Measurements from ENCODE around the gene CMPK2. TPM values are rescaled to one million over a fixed set of nuclear protein-coding genes. Genes with fewer than 3 reads are reported as not detected.
A peak's percentile ranks its signal among the peaks of the same experiment; 100 is the strongest.

The CMPK2 gene
- total and polyA plus RNA-seq, 9 of the 15 experiments (the other 6 are each of a cell fraction or from before 2014, with no cell fraction given) = 2.6 to 10.5 (median 5.0) TPM

GRCh38 chr2:6896930-6897759 is 31.4 kb upstream of the CMPK2 start:
- ChIA-PET POLR2A (interaction anchor here (0.7 to 1.5 kb wide), 9 partner anchors 8 to 24 kb away, joined by 3 to 7 read pairs (median 3); no protein-coding TSS in a partner anchor), CTCF (ENCODE audit: low intra/inter-chr PET ratio) (interaction anchor here (3.2 kb wide), 1 partner anchor 147 kb away, joined by 15 read pairs; no protein-coding TSS in a partner anchor)
- no TSS peak for BruUV-seq (replicated peaks)
- DNase-seq (ENCODE audit: extremely low read depth in 1 of 4, low spot score in 3 of 4) (peak in 3 of 4 experiments; percentile 36 to 67 (median 39)), ATAC-seq (peak; percentile 63), FAIRE-seq (peak; percentile 72)
- H3K79me2 ChIP-seq (ENCODE audit: control insufficient read depth, insufficient read depth, low read length) = no peaks in the 10 kb centered on the region
- no peak overlapping the region for H2AFZ ChIP-seq (ENCODE audit: low read depth, low read length)
- in situ Hi-C loops (cut with MboI) (no loop called here), intact Hi-C loops (cut with micrococcal nuclease) (loop anchor here (1.0 to 5.0 kb wide), 7 partner anchors 20 to 185 kb away; partner anchors contain the start of gene RNF144A)
- peaks cover 4 to 13% of the 10 kb centered on the region in 2 experiments; a peak in 4 of 5 replicates for H3K4me1 ChIP-seq (replicated peaks in 1 of 2; ENCODE audit: control insufficient read depth in 2 of 2, insufficient read depth in 2 of 2, low read length in 2 of 2)
- no peak overlapping the region for H3K27ac ChIP-seq (ENCODE audit: extremely low read depth, low read depth, low read length)
- no peak overlapping the region for H3K4me3 ChIP-seq
- H3K9ac ChIP-seq (ENCODE audit: insufficient read depth in 1 of 2, low read depth in 2 of 2, low read length in 2 of 2) = no peak overlapping the region
- no peaks in the 10 kb centered on the region for H3K9me1 ChIP-seq (ENCODE audit: control insufficient read depth, insufficient read depth, low read length)
- 76% methylated on average over 5 of the region's 5 CpGs for WGBS (ENCODE audit: insufficient coverage, low coverage, missing lambda C conversion rate)
- no peaks in the 10 kb centered on the region for H3K9me3 ChIP-seq (replicated peaks; ENCODE audit: control insufficient read depth, insufficient read depth, low read depth, low read length)
- no peaks in the 10 kb centered on the region for H4K20me1 ChIP-seq (replicated peaks; ENCODE audit: control insufficient read depth, insufficient read depth, low read length)
- H3K4me2 ChIP-seq (ENCODE audit: insufficient read depth, low read length) = no peak overlapping the region
- H3K27me3 ChIP-seq (ENCODE audit: control insufficient read depth in 2 of 2, insufficient read depth in 2 of 2, low read length in 2 of 2) = no peaks in the 10 kb centered on the region
- H3K36me3 ChIP-seq (ENCODE audit: control insufficient read depth, insufficient read depth, low read length) = no peaks in the 10 kb centered on the region
- peak; percentile 4 for TF ChIP-seq EHMT2 (IDR thresholded peaks at IDR 0.05)
- TF ChIP-seq CTCF (IDR thresholded peaks at IDR 0.05 in 2 of 3, conservative IDR thresholded peaks at IDR 0.05 in 1 of 3; ENCODE audit: insufficient read depth in 2 of 3, low read depth in 1 of 3, low read length in 3 of 3) = peak; percentile 48 to 87 (median 64); a peak in 5 of 6 replicates
- TF ChIP-seq RAD21 (CRISPR knock-in tag; conservative IDR thresholded peaks at IDR 0.05 in 1 of 2, IDR thresholded peaks at IDR 0.05 in 1 of 2) = peak; percentile 84 to 90
- TF ChIP-seq FOSL1 (tag; conservative IDR thresholded peaks at IDR 0.05) = peak; percentile 55
- TF ChIP-seq DEAF1 (CRISPR knock-in tag; IDR thresholded peaks at IDR 0.05) = peak; percentile 68
- peak; percentile 83 for TF ChIP-seq REST (IDR thresholded peaks at IDR 0.05; ENCODE audit: borderline replicate concordance)
- TF ChIP-seq REST (CRISPR knock-in tag; IDR thresholded peaks at IDR 0.05; ENCODE audit: low read depth) = no peak

Measured in K562 (cell line).